SK-N-SH (cell line): ENCODE measurements around the gene BRIX1.

Experiments
- CHD2 ChIP-seq: fragments of 150-350 bp; IDR thresholded peaks from 2 replicates; pipeline ENCODE4 v1.6.1; 2018; ENCODE audit warnings: low read length; ENCODE audit not compliant: partially characterized antibody
- CTCF ChIP-seq: fragments of 200-600 bp; sonication (generic); IDR thresholded peaks from 2 replicates; pipeline ENCODE4 v1.6.1; 2017; ENCODE audit warnings: antibody characterized with exemption, mild to moderate bottlenecking, moderate library complexity
- EP300 ChIP-seq, 2 experiments: IDR thresholded peaks; 2 replicates each; pipeline versions ENCODE4 v1.4.0 to v1.6.1; 2012; ENCODE audit warnings: borderline replicate concordance in 1 of 2, low read depth in 1 of 2, low read length in 1 of 2
- POLR2AphosphoS5 ChIP-seq: IDR thresholded peaks from 2 replicates; pipeline ENCODE4 v1.6.1; 2012; ENCODE audit warnings: low read depth, low read length
- RAD21 ChIP-seq: IDR thresholded peaks from 2 replicates; pipeline ENCODE4 v1.6.1; 2012; ENCODE audit warnings: mild to moderate bottlenecking, low read length
- RCOR1 ChIP-seq: fragments of 150-350 bp; IDR thresholded peaks from 2 replicates; pipeline ENCODE4 v1.6.1; 2017; ENCODE audit warnings: antibody characterized with exemption, low read length
- TAF1 ChIP-seq: IDR thresholded peaks from 2 replicates; pipeline ENCODE4 v1.6.1; 2012; ENCODE audit warnings: low read depth, mild to moderate bottlenecking, low read length, moderate library complexity, borderline replicate concordance
- TCF12 ChIP-seq: IDR thresholded peaks from 2 replicates; pipeline ENCODE4 v1.4.0; 2012
- YY1 ChIP-seq: IDR thresholded peaks from 2 replicates; pipeline ENCODE4 v1.4.0; 2012; ENCODE audit warnings: low read depth, mild to moderate bottlenecking
- TF ChIP-seq, protein P1 (sequence below): IDR thresholded peaks from 2 replicates; pipeline ENCODE4 v1.4.0; 2012; ENCODE audit warnings: low read depth, borderline replicate concordance
- TF ChIP-seq, protein P2 (sequence below): fragments of 150-350 bp; IDR thresholded peaks from 2 replicates; pipeline ENCODE4 v1.6.1; 2016; ENCODE audit warnings: mild to moderate bottlenecking, low read depth, low read length

GRCh38 chr5:34866989-34867471, 48.5 kb upstream of the BRIX1 start:
- TF ChIP-seq, protein P1, sequence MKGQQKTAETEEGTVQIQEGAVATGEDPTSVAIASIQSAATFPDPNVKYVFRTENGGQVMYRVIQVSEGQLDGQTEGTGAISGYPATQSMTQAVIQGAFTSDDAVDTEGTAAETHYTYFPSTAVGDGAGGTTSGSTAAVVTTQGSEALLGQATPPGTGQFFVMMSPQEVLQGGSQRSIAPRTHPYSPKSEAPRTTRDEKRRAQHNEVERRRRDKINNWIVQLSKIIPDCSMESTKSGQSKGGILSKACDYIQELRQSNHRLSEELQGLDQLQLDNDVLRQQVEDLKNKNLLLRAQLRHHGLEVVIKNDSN, result no peak
- no peak for TF ChIP-seq CTCF
- TF ChIP-seq TAF1, result no peak
- TF ChIP-seq YY1, result no peak
- no peak for TF ChIP-seq RAD21
- no peak for TF ChIP-seq POLR2AphosphoS5
- no peak for TF ChIP-seq CHD2
- TF ChIP-seq, protein P2, sequence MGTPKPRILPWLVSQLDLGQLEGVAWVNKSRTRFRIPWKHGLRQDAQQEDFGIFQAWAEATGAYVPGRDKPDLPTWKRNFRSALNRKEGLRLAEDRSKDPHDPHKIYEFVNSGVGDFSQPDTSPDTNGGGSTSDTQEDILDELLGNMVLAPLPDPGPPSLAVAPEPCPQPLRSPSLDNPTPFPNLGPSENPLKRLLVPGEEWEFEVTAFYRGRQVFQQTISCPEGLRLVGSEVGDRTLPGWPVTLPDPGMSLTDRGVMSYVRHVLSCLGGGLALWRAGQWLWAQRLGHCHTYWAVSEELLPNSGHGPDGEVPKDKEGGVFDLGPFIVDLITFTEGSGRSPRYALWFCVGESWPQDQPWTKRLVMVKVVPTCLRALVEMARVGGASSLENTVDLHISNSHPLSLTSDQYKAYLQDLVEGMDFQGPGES, result no peak
- TF ChIP-seq RCOR1, result no peak
- no peak for TF ChIP-seq EP300 (IDR thresholded peaks at IDR 0.05; ENCODE audit: borderline replicate concordance in 1 of 2, low read depth in 1 of 2, low read length in 1 of 2)
- no peak for TF ChIP-seq TCF12
